GM12872 (cell line): Measurements from ENCODE around the gene AFF3.

Experiments used
- CTCF ChIP-seq: IDR thresholded peaks from 3 replicates; pipeline ENCODE4 v1.5.1; 2011; ENCODE audit warnings: low read depth, mild to moderate bottlenecking, low read length, moderate library complexity; ENCODE audit not compliant: insufficient read depth

The AFF3 gene

GRCh38 chr2:99794414-99794813 lies 348.0 kb downstream of the AFF3 start:
- no peak for TF ChIP-seq CTCF

- no peak for TF ChIP-seq CTCF
Observed at GRCh38 chr2:99793022-99793421, 349.4 kb downstream of the AFF3 start.

GRCh38 chr2:99789849-99790248 lies 352.5 kb downstream of the AFF3 start:
- TF ChIP-seq CTCF: no peak

GRCh38 chr2:99787769-99788382 lies 354.5 kb downstream of the AFF3 start:
- TF ChIP-seq CTCF: no peak

- TF ChIP-seq CTCF: no peak
Observed at GRCh38 chr2:99786636-99787390, 355.6 kb downstream of the AFF3 start.

- no peak for TF ChIP-seq CTCF
Observed at GRCh38 chr2:99784946-99785345, 357.4 kb downstream of the AFF3 start.

GRCh38 chr2:99784282-99784681 lies 358.1 kb downstream of the AFF3 start:
- no peak for TF ChIP-seq CTCF
